ENCODE data around the gene KRT78.
A peak's percentile ranks its signal among the peaks of the same experiment; 100 is the strongest.

The KRT78 gene

DNA sequence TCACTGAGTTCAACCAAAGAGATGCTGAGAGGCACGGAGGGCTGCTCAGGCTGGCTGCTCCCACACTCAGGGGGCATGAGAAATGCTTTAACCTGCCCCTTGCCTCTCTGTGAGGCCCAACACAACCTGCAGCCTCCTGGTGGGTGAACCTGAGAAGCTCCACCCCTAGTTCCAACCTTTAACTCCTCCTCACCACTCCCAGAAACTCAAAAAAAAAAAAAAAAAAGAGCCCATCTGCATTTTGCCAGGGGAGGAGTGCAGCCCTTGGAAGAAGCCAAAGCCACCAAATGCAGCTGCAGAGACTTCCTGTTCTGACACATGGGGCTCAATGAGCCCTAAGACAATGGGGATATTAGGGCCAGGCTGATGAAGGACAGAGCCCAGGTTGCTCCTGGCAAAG lies 43.8 kb downstream of the KRT78 start:
- DNase-seq (ENCODE audit: low read depth), result no peak
- no peak overlapping the region for H3K4me3 ChIP-seq (ENCODE audit: control insufficient read depth, low read depth, low read length)
- TF ChIP-seq, protein P1, sequence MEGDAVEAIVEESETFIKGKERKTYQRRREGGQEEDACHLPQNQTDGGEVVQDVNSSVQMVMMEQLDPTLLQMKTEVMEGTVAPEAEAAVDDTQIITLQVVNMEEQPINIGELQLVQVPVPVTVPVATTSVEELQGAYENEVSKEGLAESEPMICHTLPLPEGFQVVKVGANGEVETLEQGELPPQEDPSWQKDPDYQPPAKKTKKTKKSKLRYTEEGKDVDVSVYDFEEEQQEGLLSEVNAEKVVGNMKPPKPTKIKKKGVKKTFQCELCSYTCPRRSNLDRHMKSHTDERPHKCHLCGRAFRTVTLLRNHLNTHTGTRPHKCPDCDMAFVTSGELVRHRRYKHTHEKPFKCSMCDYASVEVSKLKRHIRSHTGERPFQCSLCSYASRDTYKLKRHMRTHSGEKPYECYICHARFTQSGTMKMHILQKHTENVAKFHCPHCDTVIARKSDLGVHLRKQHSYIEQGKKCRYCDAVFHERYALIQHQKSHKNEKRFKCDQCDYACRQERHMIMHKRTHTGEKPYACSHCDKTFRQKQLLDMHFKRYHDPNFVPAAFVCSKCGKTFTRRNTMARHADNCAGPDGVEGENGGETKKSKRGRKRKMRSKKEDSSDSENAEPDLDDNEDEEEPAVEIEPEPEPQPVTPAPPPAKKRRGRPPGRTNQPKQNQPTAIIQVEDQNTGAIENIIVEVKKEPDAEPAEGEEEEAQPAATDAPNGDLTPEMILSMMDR (conservative IDR thresholded peaks at IDR 0.05; ENCODE audit: control insufficient read depth, insufficient read depth, low read depth, low read length), result no peak

DNA sequence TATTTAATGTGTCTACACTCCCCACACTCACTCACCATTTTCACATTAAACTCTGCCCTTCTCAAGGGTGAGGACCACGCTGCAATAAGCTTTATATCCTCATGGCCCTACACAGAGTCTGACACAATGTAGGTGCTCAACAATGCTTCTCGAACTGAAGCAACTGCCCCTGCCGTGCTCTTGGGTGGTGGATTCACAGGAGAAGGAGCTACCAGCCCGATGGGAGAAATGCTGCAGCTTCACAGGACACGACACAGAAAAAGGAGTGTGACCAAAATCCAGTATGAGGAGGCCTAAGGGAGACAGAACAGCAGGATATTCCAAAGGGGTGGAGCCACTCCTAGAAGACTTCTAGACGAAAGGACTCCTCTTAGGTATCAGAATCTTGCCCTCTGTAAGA lies 46.4 kb downstream of the KRT78 start:
- TF ChIP-seq, protein P1 (conservative IDR thresholded peaks at IDR 0.05; ENCODE audit: control insufficient read depth, insufficient read depth, low read depth, low read length), result no peak
- H3K4me3 ChIP-seq (ENCODE audit: control insufficient read depth, low read depth, low read length), result no peak overlapping the region
- DNase-seq (ENCODE audit: low read depth), result no peak

DNA sequence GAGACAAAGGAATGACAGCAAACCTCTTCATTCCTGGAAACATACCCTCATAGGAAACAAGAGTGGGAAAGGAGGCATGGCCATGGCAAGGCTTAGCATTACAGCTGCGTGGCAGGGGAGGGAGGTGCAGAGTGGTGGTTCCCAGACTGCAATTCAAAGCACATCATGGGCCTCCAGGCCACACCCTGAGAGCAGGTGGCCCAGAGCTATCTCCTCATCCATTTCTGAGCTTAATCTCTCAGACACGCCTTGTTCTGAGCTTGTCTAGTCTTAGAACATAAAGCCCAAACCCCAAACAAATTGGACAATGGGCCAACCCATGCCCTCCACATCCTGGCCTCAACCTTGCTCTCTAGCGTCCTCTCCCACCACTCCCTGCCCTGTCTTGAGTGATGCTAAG lies 47.0 kb downstream of the KRT78 start:
- DNase-seq (ENCODE audit: low read depth), result no peak
- no peak overlapping the region for H3K4me3 ChIP-seq (ENCODE audit: control insufficient read depth, low read depth, low read length)
- TF ChIP-seq, protein P1 (conservative IDR thresholded peaks at IDR 0.05; ENCODE audit: control insufficient read depth, insufficient read depth, low read depth, low read length), result no peak

DNA sequence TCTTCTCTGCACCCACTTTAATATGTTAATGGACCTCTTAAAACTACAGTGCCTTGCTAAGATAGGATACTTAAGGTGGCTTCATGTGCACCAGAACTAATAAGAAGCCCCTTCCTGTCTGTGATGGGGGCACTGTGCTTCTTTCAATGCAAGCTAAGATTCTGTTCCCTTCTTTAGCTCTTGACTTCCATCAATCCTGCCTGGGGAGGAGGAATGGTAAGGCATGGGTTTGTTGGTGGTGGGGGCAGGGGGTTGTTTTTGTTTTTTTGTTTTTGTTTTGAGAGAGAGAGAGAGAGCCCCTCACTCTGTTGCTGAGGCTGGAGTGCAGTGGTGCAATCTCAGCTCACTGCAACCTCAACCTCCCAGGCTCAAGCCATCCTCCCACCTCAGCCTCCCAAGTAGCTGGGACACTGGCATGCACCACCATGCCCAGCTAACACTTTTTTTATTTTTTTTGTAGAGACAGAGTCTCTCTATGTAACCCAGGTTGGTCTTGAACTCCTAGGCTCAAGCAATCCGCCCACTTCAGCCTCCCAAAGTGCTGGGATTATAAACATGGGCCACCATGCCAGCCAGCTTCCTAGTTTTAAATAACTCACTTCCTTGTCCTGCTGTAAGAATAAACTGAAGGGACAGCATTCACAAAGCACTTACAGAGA lies 48.4 kb downstream of the KRT78 start:
- no peak for DNase-seq (ENCODE audit: low read depth)
- no peak overlapping the region for H3K4me3 ChIP-seq (ENCODE audit: control insufficient read depth, low read depth, low read length)
- TF ChIP-seq, protein P1 (conservative IDR thresholded peaks at IDR 0.05; ENCODE audit: control insufficient read depth, insufficient read depth, low read depth, low read length), result no peak

DNA sequence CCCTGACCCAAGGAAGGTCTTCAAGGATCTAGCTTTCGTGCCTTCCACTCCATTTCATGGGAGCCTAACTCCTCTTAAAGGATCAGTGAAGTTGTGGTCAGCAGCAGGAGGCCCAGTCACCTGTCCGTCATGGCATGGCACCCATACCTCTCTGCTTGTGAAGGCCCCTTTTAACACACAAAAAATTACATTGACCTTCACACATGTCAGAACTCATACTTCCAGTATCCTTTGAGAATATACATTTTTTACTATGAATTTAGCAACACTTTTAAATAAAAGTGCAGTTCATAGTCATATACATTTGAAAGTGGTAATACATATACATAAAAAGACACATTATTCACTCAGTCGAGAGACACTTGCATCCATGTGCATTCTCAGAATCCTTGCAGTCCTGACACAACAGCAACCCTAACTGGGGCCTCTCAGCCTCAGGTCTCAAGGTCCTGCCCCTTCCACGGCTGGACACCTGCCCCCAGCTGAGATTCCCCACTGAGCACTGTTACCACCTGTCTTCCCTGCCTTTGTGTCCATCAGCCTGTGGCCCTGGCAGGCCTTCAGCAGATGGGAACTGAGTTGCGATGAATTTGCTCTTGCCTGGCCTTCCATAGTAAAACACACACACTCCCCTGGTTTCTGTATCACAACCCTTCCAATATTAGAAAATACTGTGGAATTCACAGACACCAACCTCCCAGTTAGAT lies 49.1 kb downstream of the KRT78 start:
- TF ChIP-seq, protein P1 (conservative IDR thresholded peaks at IDR 0.05; ENCODE audit: control insufficient read depth, insufficient read depth, low read depth, low read length), result no peak
- DNase-seq (ENCODE audit: low read depth), result no peak
- H3K4me3 ChIP-seq (ENCODE audit: control insufficient read depth, low read depth, low read length), result no peak overlapping the region

DNA sequence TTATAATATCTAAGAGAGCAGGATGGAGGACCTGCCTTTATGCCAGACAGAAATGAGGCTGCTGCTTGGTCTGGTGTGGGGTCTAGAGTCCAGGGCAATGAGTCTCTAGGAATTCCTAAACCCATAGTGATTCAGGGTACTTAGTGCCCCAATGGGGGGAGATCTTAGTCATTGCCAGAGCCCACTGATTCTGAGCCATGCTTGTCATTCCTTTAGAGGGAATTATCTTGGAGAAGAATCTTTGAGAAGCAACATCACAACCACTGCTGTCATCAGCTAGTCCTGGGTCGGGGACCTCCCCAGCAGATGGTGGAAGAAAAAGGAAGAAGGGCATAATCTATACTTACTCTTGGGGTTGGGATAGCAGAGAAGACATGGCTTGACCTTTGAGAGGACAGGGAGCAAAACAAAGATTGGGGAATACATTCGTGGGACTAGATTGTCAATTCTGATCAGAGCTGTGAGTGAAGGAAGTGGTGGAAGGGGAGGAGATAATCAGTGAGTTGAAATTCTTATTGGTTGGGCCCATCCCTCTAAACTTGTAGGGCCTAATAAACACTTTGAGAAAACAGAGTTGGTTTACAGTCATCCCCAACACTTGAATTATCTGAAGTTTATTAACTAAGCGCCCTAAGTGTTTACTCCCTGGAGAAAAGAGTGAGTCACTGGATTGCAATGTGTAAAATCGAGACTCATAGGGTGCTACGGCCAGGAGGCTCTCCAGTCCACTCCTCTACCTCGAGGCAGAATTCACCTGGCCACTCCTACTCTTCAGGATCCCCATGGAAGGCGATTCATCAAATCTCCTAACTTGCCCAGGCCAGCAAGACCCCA lies 49.9 kb downstream of the KRT78 start:
- TF ChIP-seq, protein P1 (conservative IDR thresholded peaks at IDR 0.05; ENCODE audit: control insufficient read depth, insufficient read depth, low read depth, low read length), result no peak
- peak; percentile 15 for DNase-seq (ENCODE audit: low read depth)
- no peak overlapping the region for H3K4me3 ChIP-seq (ENCODE audit: control insufficient read depth, low read depth, low read length)

All from fibroblast of mammary gland (primary cell).